Stimulated activated CD8-positive, alpha-beta memory T cell treated with anti-CD3 and anti-CD28 coated beads, Interleukin-15, amount 100 ng/mL, for 4 hours (primary cell): ENCODE results near the gene GRAMD4.

ENCODE experiments used
- DNase-seq, 2 donors: peaks; one replicate each; pipeline ENCODE4 v3.0.0-alpha.2; 2020; ENCODE audit warnings: low read depth in 2 of 2

Gene GRAMD4

GRCh38 chr22:46655861-46656608 lies 35.8 kb downstream of the GRAMD4 start:
- DNase-seq: no peak

- DNase-seq: no peak
Measured at GRCh38 chr22:46656856-46657654, 36.9 kb downstream of the GRAMD4 start.

- no peak for DNase-seq
Measured at GRCh38 chr22:46657655-46657953, 37.4 kb downstream of the GRAMD4 start.

- DNase-seq: no peak
Measured at GRCh38 chr22:46657996-46658947, 38.1 kb downstream of the GRAMD4 start.

- DNase-seq: no peak
Measured at GRCh38 chr22:46659059-46659790, 39.0 kb downstream of the GRAMD4 start.

GRCh38 chr22:46659791-46660186 lies 39.6 kb downstream of the GRAMD4 start:
- no peak for DNase-seq

GRCh38 chr22:46660604-46661201 lies 40.5 kb downstream of the GRAMD4 start:
- no peak for DNase-seq

GRCh38 chr22:46661221-46661851 lies 41.1 kb downstream of the GRAMD4 start:
- peak; percentile 14 to 19 for DNase-seq

GRCh38 chr22:46662226-46662625 lies 42.0 kb downstream of the GRAMD4 start:
- DNase-seq: no peak

GRCh38 chr22:46663001-46663400 lies 42.8 kb downstream of the GRAMD4 start:
- no peak for DNase-seq

- no peak for DNase-seq
Measured at GRCh38 chr22:46663436-46664100, 43.4 kb downstream of the GRAMD4 start.

GRCh38 chr22:46664301-46664855 lies 44.2 kb downstream of the GRAMD4 start:
- DNase-seq: no peak

- DNase-seq: no peak
Measured at GRCh38 chr22:46665151-46665695, 45.0 kb downstream of the GRAMD4 start.

GRCh38 chr22:46665751-46666280 lies 45.6 kb downstream of the GRAMD4 start:
- DNase-seq: no peak

GRCh38 chr22:46666577-46667244 lies 46.5 kb downstream of the GRAMD4 start:
- DNase-seq: no peak

- no peak for DNase-seq
Measured at GRCh38 chr22:46667245-46667623, 47.0 kb downstream of the GRAMD4 start.

GRCh38 chr22:46668116-46668515 lies 47.9 kb downstream of the GRAMD4 start:
- no peak for DNase-seq

GRCh38 chr22:46669201-46669600 lies 49.0 kb downstream of the GRAMD4 start:
- DNase-seq: no peak
